OCI-LY1 (cell line): ENCODE results near the gene CLCNKB.
A peak's percentile ranks its signal among the peaks of the same experiment; 100 is the strongest.

ENCODE experiments used
- H2AFZ ChIP-seq: fragments of 200-600 bp; sonication (generic), shearing (Covaris generic); 2 replicates; pipeline ENCODE4 v1.6.0; 2014; ENCODE audit warnings: antibody characterized with exemption, mild to moderate bottlenecking, low read length
- H3F3A ChIP-seq: fragments of 200-600 bp; sonication (generic), shearing (Covaris generic); 2 replicates; pipeline ENCODE4 v1.6.0; 2014; ENCODE audit warnings: mild to moderate bottlenecking, antibody characterized with exemption, low read length, moderate library complexity; ENCODE audit not compliant: insufficient read depth
- H3K27ac ChIP-seq: fragments of 200-600 bp; sonication (generic); 2 replicates; pipeline ENCODE4 v1.5.1; 2014; ENCODE audit warnings: low read length, mixed run types, mild to moderate bottlenecking, low read depth; ENCODE audit not compliant: poor library complexity, severe bottlenecking
- H3K27me3 ChIP-seq: fragments of 200-600 bp; sonication (generic); 2 replicates; pipeline ENCODE4 v1.6.0; 2014; ENCODE audit warnings: antibody characterized with exemption, mild to moderate bottlenecking, low read length, moderate library complexity; ENCODE audit not compliant: insufficient read depth
- H3K36me3 ChIP-seq: fragments of 200-600 bp; sonication (generic); 2 replicates; pipeline ENCODE4 v1.6.1; 2014; ENCODE audit warnings: mild to moderate bottlenecking, antibody characterized with exemption, low read length, moderate library complexity, mixed read lengths; ENCODE audit not compliant: insufficient read depth
- H3K4me1 ChIP-seq: fragments of 200-600 bp; sonication (generic); 2 replicates; pipeline ENCODE4 v1.5.1; 2014; ENCODE audit warnings: mild to moderate bottlenecking, low read length, moderate library complexity; ENCODE audit not compliant: insufficient read depth, severe bottlenecking
- H3K4me2 ChIP-seq: fragments of 200-600 bp; sonication (generic), shearing (Covaris generic); 2 replicates; pipeline ENCODE4 v1.6.1; 2014; ENCODE audit warnings: low read length
- H3K4me3 ChIP-seq: fragments of 200-600 bp; sonication (generic); 2 replicates; pipeline ENCODE4 v1.5.1; 2014; ENCODE audit warnings: low read length, low read depth, mild to moderate bottlenecking, mixed read lengths; ENCODE audit not compliant: poor library complexity, severe bottlenecking
- H3K79me2 ChIP-seq: fragments of 200-600 bp; shearing (Covaris generic); 2 replicates; pipeline ENCODE4 v1.6.1; 2016; ENCODE audit warnings: mixed run types, low read length, mixed read lengths; ENCODE audit not compliant: insufficient read depth
- H3K9ac ChIP-seq: fragments of 200-600 bp; sonication (generic), shearing (Covaris generic); 2 replicates; pipeline ENCODE4 v1.6.1; 2014; ENCODE audit warnings: mild to moderate bottlenecking, low read length, mixed read lengths
- H3K9me2 ChIP-seq: fragments of 200-600 bp; sonication (generic), shearing (Covaris generic); 2 replicates; pipeline ENCODE4 v1.6.1; 2014; ENCODE audit warnings: low read depth, mild to moderate bottlenecking, low read length, mixed read lengths
- H3K9me3 ChIP-seq: fragments of 200-600 bp; shearing (Covaris generic); 2 replicates; pipeline ENCODE4 v1.6.1; 2014; ENCODE audit warnings: low read length, mixed read lengths
- H4K20me1 ChIP-seq: fragments of 200-600 bp; sonication (generic), shearing (Covaris generic); 2 replicates; pipeline ENCODE4 v1.6.0; 2016; ENCODE audit warnings: mild to moderate bottlenecking, low read length; ENCODE audit not compliant: insufficient read depth
- CTCF ChIP-seq: fragments of 200-600 bp; sonication (generic), shearing (Covaris generic); IDR thresholded peaks from 2 replicates; pipeline ENCODE4 v1.5.1; 2017; ENCODE audit warnings: mild to moderate bottlenecking, antibody characterized with exemption, low read length, moderate library complexity, mixed read lengths
- EZH2 ChIP-seq: fragments of 200-600 bp; sonication (generic), shearing (Covaris generic); IDR thresholded peaks from 2 replicates; pipeline ENCODE4 v1.8.0; 2017; ENCODE audit warnings: borderline replicate concordance, mixed run types, mild to moderate bottlenecking, antibody characterized with exemption, low read length, moderate library complexity, mixed read lengths

The CLCNKB gene

DNA sequence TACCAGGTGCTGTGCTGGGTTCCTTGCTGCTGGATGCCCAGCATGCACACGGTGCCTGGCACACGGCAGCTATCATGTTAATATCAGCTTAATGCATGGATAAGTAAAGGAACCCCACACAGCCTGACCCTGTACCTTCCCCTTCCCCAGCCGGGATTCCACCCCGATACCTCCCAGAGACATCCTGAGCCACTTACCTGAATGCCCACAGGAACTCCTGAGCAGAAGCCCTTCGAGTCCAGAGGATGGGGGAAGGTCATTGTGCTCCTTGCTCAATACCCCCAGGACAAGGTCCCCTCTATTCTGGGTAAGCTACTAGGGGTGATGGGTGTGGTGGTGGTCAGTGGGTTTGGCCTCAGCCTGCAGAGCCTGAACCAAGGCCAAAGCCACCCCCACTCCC is 28.5 kb downstream of the CLCNKB start:
- no peak overlapping the region for H2AFZ ChIP-seq
- no peaks in the 10 kb centered on the region for H3K9me3 ChIP-seq
- no peak overlapping the region for H3K4me2 ChIP-seq
- 0 out of 2 replicates have a peak, but pooled peaks cover 11% of the 10 kb centered on the region for H3K27me3 ChIP-seq
- peaks cover 14% of the 10 kb centered on the region for H3K4me1 ChIP-seq
- H3K9me2 ChIP-seq: no peaks in the 10 kb centered on the region
- TF ChIP-seq CTCF (no peak), EZH2 (no peak)
- H4K20me1 ChIP-seq: no peaks in the 10 kb centered on the region
- no peak overlapping the region for H3K4me3 ChIP-seq
- no peaks in the 10 kb centered on the region for H3F3A ChIP-seq
- H3K9ac ChIP-seq: no peak overlapping the region
- H3K79me2 ChIP-seq: no peaks in the 10 kb centered on the region
- no peak overlapping the region for H3K27ac ChIP-seq
- no peaks in the 10 kb centered on the region for H3K36me3 ChIP-seq

- Histone ChIP-seq H3K9ac (peak overlapping the region; percentile 10; the same call in 1 of the 2 replicates), H3K27me3 (peaks cover 11% of the 10 kb centered on the region; the same call in 1 of the 2 replicates), H2AFZ (no peak overlapping the region), H3K4me2 (peak overlapping the region; percentile 81), H3K36me3 (no peaks in the 10 kb centered on the region), H3K79me2 (no peaks in the 10 kb centered on the region), H3K9me2 (no peaks in the 10 kb centered on the region), H3K9me3 (no peaks in the 10 kb centered on the region), H3K4me1 (peaks cover 14% of the 10 kb centered on the region), H3K27ac (no peak overlapping the region), H4K20me1 (no peaks in the 10 kb centered on the region), H3K4me3 (peak overlapping the region; percentile 46), H3F3A (no peaks in the 10 kb centered on the region)
- TF ChIP-seq EZH2 (no peak), CTCF (no peak)
Measured at GRCh38 chr1:16072616-16073484, 29.3 kb downstream of the CLCNKB start.

DNA sequence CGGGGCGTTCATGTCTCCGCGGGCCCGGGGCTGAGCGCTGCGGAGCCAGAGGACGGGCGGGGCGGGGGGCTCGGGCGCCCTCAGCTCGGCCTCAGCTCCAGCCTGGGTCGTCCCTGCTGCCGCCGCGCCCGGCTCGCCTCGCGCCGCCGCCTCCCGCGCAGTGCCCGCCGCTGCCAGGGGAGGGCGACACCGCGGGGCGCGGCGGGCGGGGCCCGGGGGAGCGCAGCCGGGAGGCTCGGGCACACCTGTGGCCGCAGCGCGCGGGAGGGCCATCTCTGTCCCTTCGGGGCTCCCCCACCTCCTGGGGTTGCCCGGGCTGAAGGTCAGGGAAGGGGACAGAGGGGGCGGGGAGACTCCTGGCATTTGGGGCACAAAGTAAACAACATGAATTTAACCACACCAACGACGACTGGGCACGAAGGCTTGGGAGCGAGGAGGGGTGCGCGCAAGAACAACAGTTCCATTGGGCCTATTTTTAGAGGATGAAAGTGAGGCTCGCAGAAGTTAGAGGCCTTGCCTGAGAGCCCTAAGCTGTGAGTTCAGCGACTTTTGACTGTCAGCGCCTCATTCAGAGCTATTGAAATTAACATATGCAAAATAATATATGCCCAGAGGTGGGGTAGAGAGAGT is 30.0 kb downstream of the CLCNKB start, which contains the start of gene FAM131C:
Gene FAM131C, minus strand, starts transcription at position 162 of the 630 bp plus-strand sequence. CDS start 209 bp downstream, outside the sequence.
- Histone ChIP-seq H3K4me3 (peak within 1 kb of the TSS; percentile 57), H3K9ac (peak within 1 kb of the TSS; percentile 33; the same call in 1 of the 2 replicates)

More for the DNA sequence above, 30.0 kb downstream of the CLCNKB start, which contains the start of gene FAM131C:
- peaks cover 14% of the 10 kb centered on the region for H3K4me1 ChIP-seq
- no peaks in the 10 kb centered on the region for H3F3A ChIP-seq
- no peaks in the 10 kb centered on the region for H3K9me3 ChIP-seq
- H4K20me1 ChIP-seq: no peaks in the 10 kb centered on the region
- no peaks in the 10 kb centered on the region for H3K36me3 ChIP-seq
- peak within 1 kb of the TSS; percentile 81 for H3K4me2 ChIP-seq
- H2AFZ ChIP-seq: no peak within 1 kb of the TSS
- peaks cover 6% of the 10 kb centered on the region; the same call in 1 of the 2 replicates for H3K27me3 ChIP-seq
- no peak within 1 kb of the TSS for H3K27ac ChIP-seq
- no peaks in the 10 kb centered on the region for H3K79me2 ChIP-seq
- peak; percentile 26; the same call in 1 of the 2 replicates for TF ChIP-seq CTCF
- no peak for TF ChIP-seq EZH2
- H3K9me2 ChIP-seq: no peaks in the 10 kb centered on the region
